Measurements from ENCODE around the gene FEZF1.

DNA sequence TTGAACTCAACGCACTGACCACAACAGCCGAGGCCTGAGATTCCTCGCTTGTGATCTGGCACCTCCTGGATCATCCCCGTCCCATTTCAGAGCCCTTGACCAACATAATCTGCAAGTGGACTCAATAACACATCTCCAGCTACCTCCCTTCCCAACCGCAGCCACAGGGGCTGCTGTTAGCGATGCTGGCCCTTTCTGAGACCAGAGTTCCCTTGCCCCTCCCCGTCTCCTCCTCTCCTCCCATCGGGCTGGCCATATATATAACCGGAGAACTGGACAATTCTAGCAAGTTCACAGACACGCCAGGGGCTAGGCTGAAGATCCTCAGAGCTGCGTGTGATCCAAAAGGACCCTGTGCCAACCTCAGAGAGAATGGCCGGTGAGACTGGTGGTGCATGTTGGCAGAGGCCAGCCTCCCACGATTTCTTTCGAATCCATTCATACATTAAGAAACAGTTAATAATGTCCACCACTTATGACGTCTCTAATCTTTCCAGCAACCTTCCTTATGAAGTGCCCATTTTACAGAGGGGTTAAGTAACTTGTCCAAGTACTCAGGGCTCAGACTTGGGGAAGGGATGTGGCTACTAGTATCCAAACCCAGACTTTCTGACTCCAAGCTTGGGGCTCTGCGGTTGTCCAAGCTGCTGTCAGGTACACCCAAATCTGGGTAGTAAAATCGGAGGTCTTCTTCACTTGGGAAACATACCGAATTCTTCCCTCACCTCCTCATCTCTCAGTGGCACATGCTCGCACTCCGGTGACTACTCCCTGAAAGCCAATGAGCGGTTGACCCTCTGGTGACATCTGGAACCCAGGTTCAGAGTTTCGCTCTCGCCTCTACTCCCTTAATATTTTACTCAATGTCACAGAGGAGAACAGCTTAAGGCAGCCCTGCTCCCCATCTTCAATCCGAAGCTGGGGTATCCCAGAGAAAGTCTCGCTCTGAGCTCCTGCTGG, 11.2 kb upstream of the FEZF1 start:
- TF ChIP-seq, protein P1, sequence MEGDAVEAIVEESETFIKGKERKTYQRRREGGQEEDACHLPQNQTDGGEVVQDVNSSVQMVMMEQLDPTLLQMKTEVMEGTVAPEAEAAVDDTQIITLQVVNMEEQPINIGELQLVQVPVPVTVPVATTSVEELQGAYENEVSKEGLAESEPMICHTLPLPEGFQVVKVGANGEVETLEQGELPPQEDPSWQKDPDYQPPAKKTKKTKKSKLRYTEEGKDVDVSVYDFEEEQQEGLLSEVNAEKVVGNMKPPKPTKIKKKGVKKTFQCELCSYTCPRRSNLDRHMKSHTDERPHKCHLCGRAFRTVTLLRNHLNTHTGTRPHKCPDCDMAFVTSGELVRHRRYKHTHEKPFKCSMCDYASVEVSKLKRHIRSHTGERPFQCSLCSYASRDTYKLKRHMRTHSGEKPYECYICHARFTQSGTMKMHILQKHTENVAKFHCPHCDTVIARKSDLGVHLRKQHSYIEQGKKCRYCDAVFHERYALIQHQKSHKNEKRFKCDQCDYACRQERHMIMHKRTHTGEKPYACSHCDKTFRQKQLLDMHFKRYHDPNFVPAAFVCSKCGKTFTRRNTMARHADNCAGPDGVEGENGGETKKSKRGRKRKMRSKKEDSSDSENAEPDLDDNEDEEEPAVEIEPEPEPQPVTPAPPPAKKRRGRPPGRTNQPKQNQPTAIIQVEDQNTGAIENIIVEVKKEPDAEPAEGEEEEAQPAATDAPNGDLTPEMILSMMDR (IDR thresholded peaks at IDR 0.05), result no peak
- TF ChIP-seq POLR2A (IDR thresholded peaks at IDR 0.05), result no peak
